Neural progenitor cell (in vitro differentiated cells): ENCODE measurements around the gene CBFA2T2.

Experiments
- EZH2 ChIP-seq: fragments of 200-600 bp; sonication (generic); IDR thresholded peaks from 2 replicates; pipeline ENCODE4 v1.6.1; 2017; ENCODE audit warnings: antibody characterized with exemption, mild to moderate bottlenecking, moderate library complexity
- TF ChIP-seq, protein P1 (sequence below): fragments of 200-600 bp; sonication (generic); IDR thresholded peaks from 2 replicates; pipeline ENCODE4 v1.5.1; 2017; ENCODE audit warnings: antibody characterized with exemption, mild to moderate bottlenecking

DNA sequence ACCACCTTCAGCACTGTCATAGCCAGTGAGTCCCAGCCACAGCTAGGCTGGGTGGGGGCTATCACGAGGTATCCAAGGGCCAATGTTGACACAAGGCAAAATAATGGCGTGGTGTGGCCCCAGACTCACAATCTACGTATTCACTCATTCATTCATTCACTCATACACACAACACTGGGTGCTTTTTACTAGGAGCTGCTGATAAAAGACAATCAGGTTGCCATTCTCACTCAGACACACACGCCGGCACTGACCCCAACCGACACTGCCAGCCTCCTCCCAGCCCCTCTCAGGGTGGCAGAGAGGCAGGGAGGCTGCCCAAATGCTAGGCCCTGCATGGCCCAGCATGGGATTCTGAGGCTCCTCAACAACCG, 170.8 kb downstream of the CBFA2T2 start:
- TF ChIP-seq, protein P1, sequence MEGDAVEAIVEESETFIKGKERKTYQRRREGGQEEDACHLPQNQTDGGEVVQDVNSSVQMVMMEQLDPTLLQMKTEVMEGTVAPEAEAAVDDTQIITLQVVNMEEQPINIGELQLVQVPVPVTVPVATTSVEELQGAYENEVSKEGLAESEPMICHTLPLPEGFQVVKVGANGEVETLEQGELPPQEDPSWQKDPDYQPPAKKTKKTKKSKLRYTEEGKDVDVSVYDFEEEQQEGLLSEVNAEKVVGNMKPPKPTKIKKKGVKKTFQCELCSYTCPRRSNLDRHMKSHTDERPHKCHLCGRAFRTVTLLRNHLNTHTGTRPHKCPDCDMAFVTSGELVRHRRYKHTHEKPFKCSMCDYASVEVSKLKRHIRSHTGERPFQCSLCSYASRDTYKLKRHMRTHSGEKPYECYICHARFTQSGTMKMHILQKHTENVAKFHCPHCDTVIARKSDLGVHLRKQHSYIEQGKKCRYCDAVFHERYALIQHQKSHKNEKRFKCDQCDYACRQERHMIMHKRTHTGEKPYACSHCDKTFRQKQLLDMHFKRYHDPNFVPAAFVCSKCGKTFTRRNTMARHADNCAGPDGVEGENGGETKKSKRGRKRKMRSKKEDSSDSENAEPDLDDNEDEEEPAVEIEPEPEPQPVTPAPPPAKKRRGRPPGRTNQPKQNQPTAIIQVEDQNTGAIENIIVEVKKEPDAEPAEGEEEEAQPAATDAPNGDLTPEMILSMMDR = no peak
- no peak for TF ChIP-seq EZH2
